Aorta (tissue), 5 donors: ENCODE measurements around the gene ZNF148. TPM values are rescaled to one million over a fixed set of nuclear protein-coding genes. Genes with fewer than 3 reads are reported as not detected.
"Not testable (repeated sequence)": the region's sequence is repeated elsewhere in the genome, so short reads cannot be mapped to it uniquely, and the experiment has no call there.

Experiments
- ATAC-seq: fragments of 200-7000 bp; cut with Tn5 transposase; one replicate; pipeline ENCODE4 v1.9.1; 2022; ENCODE audit warnings: moderate library complexity; ENCODE audit not compliant: low FRiP score
- DNase-seq, 2 donors: peaks; one replicate each; pipeline ENCODE4 v3.0.0-alpha.2; 2020
- H3K27ac ChIP-seq, 2 donors: one replicate each; pipeline ENCODE4 v1.5.1; 2013; ENCODE audit warnings: low read length in 2 of 2, mild to moderate bottlenecking in 2 of 2, moderate library complexity in 2 of 2, control low read depth in 1 of 2, inconsistent platforms in 1 of 2, low read depth in 1 of 2
- H3K27me3 ChIP-seq, 2 donors: one replicate each; pipeline ENCODE4 v1.6.1; 2013; ENCODE audit warnings: control low read depth in 1 of 2, low read length in 1 of 2, mild to moderate bottlenecking in 1 of 2, moderate library complexity in 1 of 2; ENCODE audit not compliant: insufficient read depth in 2 of 2, control insufficient read depth in 1 of 2
- H3K36me3 ChIP-seq, 2 donors: one replicate each; pipeline ENCODE4 v1.6.1; 2013; ENCODE audit warnings: control low read depth in 1 of 2, low read length in 1 of 2, mild to moderate bottlenecking in 1 of 2; ENCODE audit not compliant: insufficient read depth in 2 of 2, control insufficient read depth in 1 of 2
- H3K4me1 ChIP-seq, 2 donors: one replicate each; pipeline ENCODE4 v1.6.1; 2013; ENCODE audit warnings: low read length in 2 of 2, control low read depth in 1 of 2, mild to moderate bottlenecking in 1 of 2, moderate library complexity in 1 of 2; ENCODE audit not compliant: insufficient read depth in 2 of 2, control insufficient read depth in 1 of 2
- H3K4me3 ChIP-seq, 2 donors: one replicate each; pipeline ENCODE4 v1.5.1; 2013; ENCODE audit warnings: low read length in 2 of 2, control low read depth in 1 of 2, mild to moderate bottlenecking in 1 of 2
- H3K9me3 ChIP-seq: one replicate; pipeline ENCODE4 v1.6.1; 2013; ENCODE audit warnings: mild to moderate bottlenecking, low read length; ENCODE audit not compliant: control insufficient read depth
- WGBS, 2 donors: extraction: QIAGEN DNeasy Blood & Tissue Kit; methylation state at CpG; one replicate each; pipeline ENCODE4 v1.1.7; 2013; 5-methylcytosine and 5-hydroxymethylcytosine counted together
- intact Hi-C, 2 donors: fragments of 100-400 bp; cut with DNase I; formaldehyde crosslinking; loops; one replicate each; pipeline versions ENCODE4 v1.14.2 to v1.15.0; 2022
- polyA plus RNA-seq, 2 donors: library from polyadenylated mRNA; stranded (reverse); fragments of 200-250 nt; gene quantifications; one replicate each; pipeline ENCODE4 v1.2.3, GENCODE V29; 2013
- total RNA-seq, 2 donors: library from RNA; stranded (reverse); fragmentation: NEBNext Ultra II Directional; extraction: Animal tissue kit (Norgen Biotek cat#: 25700); gene quantifications; one replicate each; pipeline ENCODE4 v1.2.1, GENCODE V29; 2021
- donor health status: healthy with polysubstance abuse.
- donor health status: Bipolar disorder and iron deficiency.
- donor health status: DM: no; HTN: no; CAD: no.
- donor health status: DM: no; HTN: no; CAD: no.
- donor health status: DM: yes; HTN: yes; CAD: no.

The ZNF148 gene
- total and polyA plus RNA-seq, 4 donors, result 5.3 to 63.8 (median 29.6) TPM

DNA sequence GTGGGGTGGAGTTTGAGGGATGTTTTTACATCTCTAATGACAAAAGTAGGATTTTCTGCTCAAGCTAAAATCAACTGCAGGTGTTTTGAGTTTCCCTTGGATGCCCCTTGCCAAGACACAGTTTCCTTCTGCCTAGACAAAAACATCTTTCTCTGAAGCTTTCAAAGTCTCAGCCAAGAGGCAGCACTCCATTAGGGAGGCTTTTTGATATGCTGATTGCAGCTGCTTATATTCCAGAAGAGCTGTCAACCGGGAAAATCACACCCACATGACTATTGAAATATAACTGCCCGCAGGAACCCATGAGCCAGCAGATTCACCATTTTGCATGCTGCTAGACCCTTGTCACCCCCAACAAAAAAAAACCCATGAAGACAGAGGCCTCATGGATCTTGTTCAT is 27.5 kb upstream of the ZNF148 start:
- DNase-seq (no peak), ATAC-seq (no peak)
- Histone ChIP-seq H3K4me3 (no peak overlapping the region), H3K9me3 (peaks cover 1% of the 10 kb centered on the region), H3K4me1 (peaks cover 0 to 5% of the 10 kb centered on the region in 2 donors), H3K27ac (no peak overlapping the region), H3K36me3 (no peaks in the 10 kb centered on the region), H3K27me3 (no peaks in the 10 kb centered on the region)
- intact Hi-C loops, result no loop called here
- 94 to 95% methylated on average over 2 of the region's 2 CpGs for WGBS, 2 donors

DNA sequence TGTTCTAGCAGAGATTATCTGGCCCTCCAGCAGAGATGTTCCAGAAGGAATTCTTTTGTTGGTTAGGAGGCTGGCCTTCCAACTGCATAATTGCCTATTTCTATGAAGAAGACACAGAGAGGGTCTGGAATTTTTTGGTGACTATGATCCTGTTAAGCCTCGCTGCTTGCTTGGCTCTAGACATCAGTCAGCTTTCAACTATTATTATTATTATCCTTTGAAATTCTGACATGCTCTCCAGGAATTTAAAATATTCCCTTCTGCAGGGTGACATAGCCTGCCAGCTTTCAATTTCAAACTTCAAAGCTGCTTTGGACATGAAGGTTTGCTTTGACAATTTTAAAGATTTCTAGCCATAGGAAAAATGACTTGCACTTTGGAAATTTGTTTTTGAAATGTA is 26.3 kb upstream of the ZNF148 start:
- ATAC-seq, result no peak
- intact Hi-C loops, result no loop called here
- WGBS, 2 donors, result 5 to 10% methylated on average over 1 of the region's 1 CpG

DNA sequence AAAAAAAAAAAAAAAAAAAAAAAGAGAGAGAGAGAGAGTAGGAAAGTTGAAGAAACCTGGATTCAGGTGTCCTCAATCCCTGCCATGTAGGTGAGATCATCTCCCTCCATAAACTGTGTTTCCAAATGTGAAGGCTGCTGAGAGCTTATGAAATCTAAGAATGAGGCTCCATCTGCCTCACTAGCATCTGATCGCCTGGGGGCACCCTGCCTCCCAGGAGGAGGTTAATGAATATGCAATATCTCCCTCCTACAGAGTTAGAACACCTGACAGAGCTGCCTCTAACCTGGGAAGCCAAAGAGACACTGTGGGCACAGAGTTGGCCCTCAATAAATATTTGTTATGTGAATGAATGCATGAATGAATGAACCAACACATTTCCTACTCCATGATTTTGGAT is 23.8 kb upstream of the ZNF148 start:
- H3K4me3 ChIP-seq, result no peak overlapping the region
- intact Hi-C loops, result no loop called here
- no peaks in the 10 kb centered on the region for H3K36me3 ChIP-seq
- H3K27me3 ChIP-seq, result no peaks in the 10 kb centered on the region
- DNase-seq (no peak), ATAC-seq (no peak)
- H3K4me1 ChIP-seq, result peaks cover 0 to 3% of the 10 kb centered on the region in 2 donors
- 38 to 40% methylated on average over 1 of the region's 1 CpG for WGBS, 2 donors
- no peak overlapping the region for H3K27ac ChIP-seq
- H3K9me3 ChIP-seq, result no peaks in the 10 kb centered on the region

More for the DNA sequence above, 26.3 kb upstream of the ZNF148 start:
- H3K4me3 ChIP-seq, result no peak overlapping the region
- H3K4me1 ChIP-seq, result peaks cover 0 to 5% of the 10 kb centered on the region in 2 donors
- no peak overlapping the region for H3K27ac ChIP-seq
- DNase-seq, result no peak
- no peaks in the 10 kb centered on the region for H3K36me3 ChIP-seq
- H3K27me3 ChIP-seq, result no peaks in the 10 kb centered on the region
- no peaks in the 10 kb centered on the region for H3K9me3 ChIP-seq

DNA sequence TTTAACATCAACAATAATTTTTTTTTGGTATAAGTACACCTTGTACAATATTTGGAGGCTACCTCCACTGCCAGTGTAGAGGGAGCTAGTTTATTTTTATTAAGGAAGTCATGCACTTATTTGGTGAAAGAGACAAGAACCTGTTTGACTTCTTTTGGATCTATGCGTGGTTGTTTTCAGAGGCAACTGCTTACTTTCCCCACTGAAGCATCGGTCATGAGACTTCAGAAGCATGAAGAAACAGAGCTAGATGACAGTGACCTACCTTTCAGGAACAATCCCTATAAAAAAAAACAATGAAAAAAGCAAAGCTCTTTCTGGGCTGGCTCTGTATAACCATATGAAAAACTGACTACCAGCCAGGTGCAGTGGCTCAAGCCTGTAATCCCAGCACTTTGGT is 20.0 kb upstream of the ZNF148 start:
- 88 to 91% methylated on average over 2 of the region's 2 CpGs for WGBS, 2 donors
- intact Hi-C loops, result no loop called here
- DNase-seq, result no peak

DNA sequence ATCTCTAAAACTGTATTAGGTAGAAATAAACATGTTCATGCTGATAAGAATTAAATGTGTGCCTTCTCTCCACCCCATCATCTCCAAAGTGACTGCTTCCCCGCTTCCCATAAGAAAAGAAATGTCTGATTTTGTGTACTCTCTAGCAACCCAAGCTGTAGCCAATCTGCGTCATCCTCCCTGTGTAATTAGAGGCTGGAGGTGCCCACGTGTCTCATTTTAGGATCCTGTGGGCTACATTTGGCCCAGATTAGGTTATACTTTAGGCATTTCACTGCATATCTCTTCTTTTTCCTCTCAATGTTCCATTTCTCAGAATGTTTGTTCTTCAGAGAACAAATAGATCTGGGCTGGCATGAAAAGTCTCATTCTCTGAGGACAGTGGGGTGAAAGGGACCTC is 19.3 kb upstream of the ZNF148 start:
- no peaks in the 10 kb centered on the region for H3K4me1 ChIP-seq
- no peak overlapping the region for H3K27ac ChIP-seq

More for the DNA sequence above, 20.0 kb upstream of the ZNF148 start:
- Histone ChIP-seq H3K36me3 (no peaks in the 10 kb centered on the region), H3K9me3 (no peaks in the 10 kb centered on the region), H3K27me3 (no peaks in the 10 kb centered on the region), H3K4me3 (no peak overlapping the region), H3K27ac (no peak overlapping the region), H3K4me1 (no peaks in the 10 kb centered on the region)
- ATAC-seq, result no peak

DNA sequence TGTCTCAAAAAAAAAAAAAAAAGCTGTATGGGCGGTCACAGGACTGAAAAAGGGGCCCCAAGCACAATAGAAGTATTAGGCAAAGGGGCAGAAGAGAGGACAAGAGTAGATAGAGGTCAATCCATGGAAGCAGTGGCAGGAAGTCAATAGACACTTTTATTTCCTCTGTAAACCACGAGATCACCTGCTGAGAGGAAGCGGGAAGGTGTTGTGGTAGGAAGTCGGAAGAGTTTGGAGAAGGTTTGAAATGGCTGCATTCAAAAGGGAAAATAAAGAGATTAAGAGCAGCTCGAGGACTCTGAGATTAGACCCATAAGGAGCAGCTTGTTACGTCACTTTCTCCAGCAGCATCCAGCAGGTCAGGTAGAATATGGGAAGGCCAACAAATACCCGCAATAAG is 14.2 kb upstream of the ZNF148 start:
- intact Hi-C loops, result no loop called here
- WGBS, 2 donors, result 89 to 91% methylated on average over 7 of the region's 7 CpGs
- ATAC-seq (no peak), DNase-seq (no peak)
- Histone ChIP-seq H3K4me1 (no peaks in the 10 kb centered on the region), H3K4me3 (no peak overlapping the region), H3K27ac (no peak overlapping the region), H3K27me3 (no peaks in the 10 kb centered on the region), H3K9me3 (no peaks in the 10 kb centered on the region), H3K36me3 (no peaks in the 10 kb centered on the region)

More for the DNA sequence above, 19.3 kb upstream of the ZNF148 start:
- intact Hi-C loops, result no loop called here
- Histone ChIP-seq H3K27me3 (no peaks in the 10 kb centered on the region), H3K4me3 (no peak overlapping the region), H3K36me3 (no peaks in the 10 kb centered on the region), H3K9me3 (no peaks in the 10 kb centered on the region)
- ATAC-seq (no peak), DNase-seq (no peak)
- WGBS, 2 donors, result 75 to 80% methylated on average over 3 of the region's 3 CpGs

DNA sequence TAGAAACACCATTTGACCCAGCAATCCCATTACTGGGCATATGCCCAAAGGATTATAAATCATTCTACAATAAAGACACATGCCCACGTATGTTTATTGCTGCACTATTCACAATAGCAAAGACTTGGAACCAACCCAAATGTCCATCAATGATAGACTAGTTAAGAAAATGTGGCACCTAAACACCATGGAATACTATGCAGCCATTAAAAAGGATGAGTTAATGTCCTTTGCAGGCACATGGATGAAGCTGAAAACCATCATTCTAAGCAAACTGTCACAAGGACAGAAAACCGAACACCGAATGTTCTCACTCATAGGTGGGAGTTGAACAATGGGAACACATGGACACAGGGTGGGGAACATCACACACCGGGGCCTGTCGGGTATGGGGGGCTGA is 13.2 kb upstream of the ZNF148 start:
- H3K9me3 ChIP-seq, H3K27me3 ChIP-seq, H3K36me3 ChIP-seq, intact Hi-C loops, H3K4me1 ChIP-seq, H3K27ac ChIP-seq, H3K4me3 ChIP-seq, ATAC-seq, DNase-seq: not testable (repeated sequence)
- WGBS, 2 donors, result 82 to 84% methylated on average over 5 of the region's 5 CpGs

DNA sequence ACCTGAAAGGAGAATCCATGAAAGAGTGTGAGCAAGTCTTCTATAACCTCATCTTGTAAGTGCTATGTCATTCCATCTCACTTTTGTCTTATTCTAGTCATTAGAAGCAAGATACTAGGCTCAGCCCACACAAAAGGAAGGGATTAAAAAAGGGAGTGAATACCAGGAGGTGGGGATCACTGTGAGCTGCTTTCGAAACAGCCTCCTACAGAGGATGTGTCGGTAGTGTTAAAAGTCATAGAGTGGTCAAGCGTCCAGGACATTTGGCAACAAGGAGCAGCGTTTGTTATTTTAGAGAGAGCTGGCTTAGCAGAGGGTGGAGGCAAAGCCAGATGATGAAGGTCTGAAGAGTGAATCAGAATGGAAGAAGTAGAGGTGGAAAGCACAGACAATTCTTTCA is 11.7 kb upstream of the ZNF148 start:
- no peak overlapping the region for H3K27ac ChIP-seq
- intact Hi-C loops, result no loop called here
- no peaks in the 10 kb centered on the region for H3K9me3 ChIP-seq
- H3K27me3 ChIP-seq, result no peaks in the 10 kb centered on the region
- H3K4me1 ChIP-seq, result no peaks in the 10 kb centered on the region
- no peak for DNase-seq
- no peak overlapping the region for H3K4me3 ChIP-seq
- 42 to 43% methylated on average over 4 of the region's 4 CpGs for WGBS, 2 donors
- ATAC-seq, result no peak
- H3K36me3 ChIP-seq, result no peaks in the 10 kb centered on the region

DNA sequence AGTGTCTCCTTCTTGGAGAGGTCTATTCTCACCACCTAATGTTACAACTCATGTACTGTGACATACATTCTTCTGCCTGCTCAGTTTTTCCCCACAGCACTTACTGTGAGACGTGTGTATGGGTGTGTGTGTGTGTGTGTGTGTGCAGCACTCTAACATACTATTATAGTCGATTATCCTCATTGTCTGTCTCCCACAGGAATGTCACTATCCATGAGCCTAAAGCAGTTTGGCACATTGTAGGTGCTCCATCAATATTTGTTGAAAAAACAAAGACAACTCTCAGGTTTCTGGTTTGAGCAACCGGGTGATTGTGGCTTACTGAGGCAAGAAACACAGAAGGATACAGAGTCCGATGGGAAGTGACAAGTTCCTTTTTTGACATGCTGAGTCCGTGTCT is 8.6 kb upstream of the ZNF148 start:
- Histone ChIP-seq H3K27me3 (no peaks in the 10 kb centered on the region), H3K4me3 (no peak overlapping the region), H3K27ac (no peak overlapping the region), H3K4me1 (no peaks in the 10 kb centered on the region), H3K36me3 (no peaks in the 10 kb centered on the region), H3K9me3 (no peaks in the 10 kb centered on the region)
- ATAC-seq (no peak), DNase-seq (no peak)
- intact Hi-C loops, result no loop called here
- 24 to 41% methylated on average over 5 of the region's 5 CpGs for WGBS, 2 donors
